ENCODE measurements around the gene DNER. TPM values are rescaled to one million over a fixed set of nuclear protein-coding genes. Genes with fewer than 3 reads are reported as not detected.
A peak's percentile ranks its signal among the peaks of the same experiment; 100 is the strongest.
"Not testable (repeated sequence)": the region's sequence is repeated elsewhere in the genome, so short reads cannot be mapped to it uniquely, and the experiment has no call there.

Gene DNER
- total RNA-seq, 1 experiment from 2014 or later: 0.18 TPM

DNA sequence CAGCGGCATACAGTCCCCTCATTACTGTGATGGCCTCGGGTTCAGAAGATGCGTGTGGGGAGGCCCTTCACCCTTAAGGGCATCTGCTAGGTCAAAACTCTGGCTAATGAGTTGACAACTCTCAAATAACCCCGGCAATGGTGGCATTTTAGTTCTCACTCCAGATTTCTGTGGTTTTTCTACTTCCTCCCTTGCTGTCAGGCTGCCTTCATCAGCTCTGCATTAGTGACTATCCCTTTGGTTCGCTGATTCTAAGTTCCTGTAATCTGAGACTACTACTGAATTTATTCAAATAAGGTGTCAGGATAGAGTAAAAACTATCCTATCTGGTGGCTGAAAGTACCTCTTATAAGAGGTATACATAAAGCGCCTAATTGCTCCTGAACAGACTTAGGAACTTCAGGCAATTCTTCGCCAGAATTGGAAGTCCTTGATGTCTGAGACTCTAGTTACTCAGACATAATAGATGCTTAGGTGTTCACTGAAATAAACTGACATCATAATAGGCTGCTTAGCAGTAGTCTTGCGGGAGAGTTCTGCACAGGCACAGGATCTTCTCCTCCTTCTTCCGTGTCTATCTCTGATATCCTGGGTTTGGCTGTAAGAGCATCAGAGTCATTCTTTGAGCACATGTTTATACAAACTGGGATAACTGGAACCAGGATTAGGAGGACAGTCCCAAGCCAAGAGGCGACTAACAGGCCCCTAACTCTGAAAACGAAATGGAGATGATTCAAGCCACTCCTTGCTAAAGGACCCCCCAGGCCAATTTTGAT lies 194.5 kb downstream of the DNER start:
- no peak overlapping the region for H3K27ac ChIP-seq
- DNase-seq: no peak
- H3K36me3 ChIP-seq: no peaks in the 10 kb centered on the region
- no peak overlapping the region for H3K4me3 ChIP-seq
- H3K9me3 ChIP-seq (replicated peaks): no peaks in the 10 kb centered on the region
- H3K4me1 ChIP-seq: no peaks in the 10 kb centered on the region
- H3K27me3 ChIP-seq: 0 out of 2 replicates have a peak, but pooled peaks cover 3% of the 10 kb centered on the region

DNA sequence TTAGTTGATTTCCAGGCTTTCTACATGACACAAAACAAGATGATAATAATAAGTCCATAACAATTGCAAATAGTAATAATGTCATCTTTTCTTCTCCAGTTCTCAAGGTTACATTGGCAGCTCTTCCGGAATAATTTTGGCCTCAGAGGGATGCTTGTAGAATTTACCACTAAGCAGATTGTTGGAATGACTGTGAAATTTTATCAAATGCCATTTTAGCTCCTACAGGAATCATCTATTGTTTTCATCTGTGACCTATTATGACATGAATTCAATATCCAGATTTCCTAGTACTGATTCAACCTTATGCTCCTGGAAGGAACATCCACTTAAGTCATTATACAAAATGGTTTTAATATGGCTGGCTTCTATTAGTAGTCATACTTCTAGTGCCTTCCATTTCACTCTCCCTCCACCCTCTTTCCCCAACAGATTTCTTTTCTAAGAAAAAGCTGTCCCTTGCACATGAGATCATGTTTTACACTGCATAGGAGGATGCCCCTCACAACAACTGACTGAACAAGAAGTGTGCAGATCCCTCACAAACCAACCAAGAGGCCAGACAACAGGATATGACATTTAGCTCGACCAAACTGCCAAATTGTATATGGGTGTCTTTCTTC lies 200.0 kb downstream of the DNER start:
- Histone ChIP-seq H3K27me3 (no peaks in the 10 kb centered on the region; the same call in 1 of the 2 replicates), H3K4me3 (no peak overlapping the region), H3K9me3 (replicated peaks) (no peaks in the 10 kb centered on the region), H3K27ac (no peak overlapping the region), H3K36me3 (no peaks in the 10 kb centered on the region), H3K4me1 (no peaks in the 10 kb centered on the region)
- DNase-seq: no peak

DNA sequence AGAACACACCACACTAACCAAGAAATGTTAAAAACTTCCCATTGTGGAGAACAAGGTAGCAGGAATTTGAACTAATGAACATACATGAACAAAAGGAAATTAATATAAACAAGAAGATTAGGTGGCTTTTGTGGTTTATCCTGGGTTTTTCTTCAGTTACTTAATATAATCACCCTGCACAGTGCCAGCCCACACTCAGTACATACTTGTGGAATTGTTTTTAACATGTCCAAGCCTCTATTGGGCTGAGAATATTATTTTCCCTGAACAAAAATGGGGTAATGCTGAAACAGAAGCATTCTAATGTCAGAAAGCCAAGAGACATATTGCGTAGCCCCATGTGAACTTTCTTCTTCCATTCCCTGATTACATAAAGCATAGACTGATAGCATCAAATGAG lies 202.8 kb downstream of the DNER start:
- Histone ChIP-seq H3K9me3 (replicated peaks) (no peaks in the 10 kb centered on the region; the same call in 1 of the 2 replicates), H3K4me1 (no peaks in the 10 kb centered on the region), H3K4me3 (no peak overlapping the region), H3K27me3 (no peaks in the 10 kb centered on the region; the same call in 1 of the 2 replicates), H3K36me3 (no peaks in the 10 kb centered on the region), H3K27ac (no peak overlapping the region)
- DNase-seq: no peak

DNA sequence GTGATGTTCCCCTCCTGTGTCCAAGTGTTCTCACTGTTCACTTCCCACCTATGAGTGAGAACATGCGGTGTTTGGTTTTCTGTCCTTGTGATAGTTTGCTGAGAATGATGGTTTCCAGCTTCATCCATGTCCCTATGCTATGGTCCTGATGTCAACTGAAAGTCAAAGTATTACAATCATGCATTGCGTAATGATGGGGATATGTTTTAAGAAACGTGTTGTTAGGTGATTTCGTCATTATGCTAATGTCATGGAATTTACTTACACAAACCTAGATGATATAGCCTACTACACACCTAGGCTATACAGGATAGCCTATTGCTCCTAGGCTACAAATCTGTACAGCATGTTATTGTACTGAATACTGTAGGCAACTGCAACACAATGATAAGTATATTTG lies 207.7 kb downstream of the DNER start:
- not testable (repeated sequence) for DNase-seq; H3K36me3 ChIP-seq; H3K27me3 ChIP-seq; H3K4me1 ChIP-seq; H3K27ac ChIP-seq; H3K9me3 ChIP-seq (replicated peaks); H3K4me3 ChIP-seq

DNA sequence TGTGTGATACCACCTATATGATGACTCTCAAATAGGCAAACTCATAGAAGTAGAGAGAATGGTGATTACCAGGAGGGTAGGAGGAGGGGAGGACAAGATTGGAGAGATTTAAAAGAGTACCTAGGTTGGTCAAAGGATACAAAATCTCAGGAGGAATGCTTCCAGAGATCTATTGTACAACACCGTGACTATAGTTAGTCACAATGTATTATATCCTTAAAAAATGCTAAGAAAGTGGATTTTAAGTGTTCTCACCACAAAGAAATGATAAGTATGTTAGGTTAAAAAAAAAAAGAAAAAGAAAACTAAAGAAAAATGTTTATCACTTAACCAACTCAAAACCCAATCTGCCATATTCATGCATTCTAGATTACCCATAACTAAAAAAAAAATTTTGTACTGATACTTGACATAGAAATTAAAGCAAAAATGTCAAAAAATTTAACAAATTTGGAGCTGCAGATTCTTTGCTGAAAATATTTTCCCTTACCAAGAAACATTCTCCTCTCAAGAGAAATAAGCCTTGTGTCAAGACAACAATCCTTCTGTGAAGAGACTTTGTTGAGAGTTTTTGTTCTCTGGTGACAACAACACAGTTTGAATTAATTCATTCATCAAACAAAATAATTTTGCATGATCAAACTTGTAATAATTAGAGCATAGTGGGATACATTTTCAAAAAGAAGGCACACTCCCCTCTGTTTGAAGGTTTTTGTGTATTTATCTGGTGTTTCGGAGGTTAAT lies 213.1 kb downstream of the DNER start:
- no peak overlapping the region for H3K4me3 ChIP-seq
- DNase-seq: no peak
- H3K9me3 ChIP-seq (replicated peaks): no peaks in the 10 kb centered on the region
- H3K4me1 ChIP-seq: no peaks in the 10 kb centered on the region
- no peaks in the 10 kb centered on the region for H3K36me3 ChIP-seq
- H3K27ac ChIP-seq: no peak overlapping the region
- no peaks in the 10 kb centered on the region for H3K27me3 ChIP-seq

DNA sequence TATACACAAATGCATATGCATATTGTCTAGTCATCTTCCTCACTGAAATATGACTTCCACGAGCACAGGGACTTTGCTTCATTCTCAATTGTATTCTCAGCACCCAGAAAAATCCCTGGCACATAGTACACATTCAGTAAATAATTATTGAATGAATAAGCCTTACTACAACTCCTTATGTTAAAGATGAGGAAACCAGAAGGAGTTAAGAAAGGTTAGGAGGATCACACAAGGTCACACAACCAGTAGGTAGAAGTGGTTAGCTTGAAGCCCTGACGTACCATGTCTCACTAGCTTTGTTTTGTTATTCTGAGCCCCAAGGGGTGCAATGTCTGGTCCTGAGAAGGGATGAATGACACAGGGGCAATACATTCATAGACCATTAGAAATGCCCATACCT lies 222.3 kb downstream of the DNER start:
- no peak overlapping the region for H3K4me3 ChIP-seq
- no peaks in the 10 kb centered on the region for H3K9me3 ChIP-seq (replicated peaks)
- H3K36me3 ChIP-seq: no peaks in the 10 kb centered on the region
- no peak overlapping the region for H3K27ac ChIP-seq
- no peak for DNase-seq
- H3K4me1 ChIP-seq: no peaks in the 10 kb centered on the region
- no peaks in the 10 kb centered on the region for H3K27me3 ChIP-seq

DNA sequence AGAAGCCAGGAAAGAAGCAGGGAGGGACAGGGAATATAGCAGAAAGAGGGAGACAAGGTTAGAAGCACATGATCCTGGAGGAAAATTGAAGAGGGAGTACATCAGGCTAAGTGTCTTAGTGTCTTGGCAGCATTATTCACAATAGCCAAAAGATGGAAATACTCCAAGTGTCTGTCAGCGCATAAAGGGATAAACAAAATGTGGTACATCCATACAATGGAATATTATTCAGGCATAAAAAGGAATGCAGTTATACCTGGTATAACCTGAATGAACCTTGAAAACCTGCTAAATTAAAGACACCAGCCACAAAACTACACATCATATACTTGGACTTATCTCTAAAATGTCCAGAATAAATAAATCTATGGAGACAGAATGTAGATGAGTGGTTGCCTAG lies 224.2 kb downstream of the DNER start:
- DNase-seq: no peak
- H3K4me1 ChIP-seq: no peaks in the 10 kb centered on the region

DNA sequence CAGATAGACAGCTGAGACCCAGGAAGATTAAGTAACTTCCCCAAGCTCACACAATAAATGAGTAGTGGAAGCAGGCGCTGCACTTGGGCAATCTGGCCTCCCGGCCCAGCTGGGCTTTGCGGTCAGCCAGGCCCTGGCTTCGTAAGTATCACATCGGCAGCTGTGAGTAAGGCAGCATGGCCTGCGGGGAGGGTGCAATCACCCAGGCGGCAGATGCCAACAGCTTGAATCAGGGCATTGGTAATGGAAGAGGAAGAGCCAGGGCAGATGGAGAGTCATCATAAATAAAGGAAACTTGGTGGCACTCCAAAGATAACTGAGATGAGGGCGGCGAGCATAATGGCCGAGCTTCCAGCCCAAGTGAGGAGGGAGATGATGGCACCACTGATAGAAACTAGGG lies 225.3 kb downstream of the DNER start:
- H3K27ac ChIP-seq: no peak overlapping the region
- no peak overlapping the region for H3K4me3 ChIP-seq
- no peaks in the 10 kb centered on the region; the same call in 1 of the 2 replicates for H3K27me3 ChIP-seq
- H3K36me3 ChIP-seq: no peaks in the 10 kb centered on the region
- DNase-seq: peak; percentile 52 to 58
- no peaks in the 10 kb centered on the region for H3K4me1 ChIP-seq
- H3K9me3 ChIP-seq (replicated peaks): no peaks in the 10 kb centered on the region

More for the DNA sequence above, 224.2 kb downstream of the DNER start:
- no peaks in the 10 kb centered on the region for H3K36me3 ChIP-seq
- H3K27me3 ChIP-seq: no peaks in the 10 kb centered on the region
- no peak overlapping the region for H3K27ac ChIP-seq
- H3K9me3 ChIP-seq (replicated peaks): no peaks in the 10 kb centered on the region
- no peak overlapping the region for H3K4me3 ChIP-seq

DNA sequence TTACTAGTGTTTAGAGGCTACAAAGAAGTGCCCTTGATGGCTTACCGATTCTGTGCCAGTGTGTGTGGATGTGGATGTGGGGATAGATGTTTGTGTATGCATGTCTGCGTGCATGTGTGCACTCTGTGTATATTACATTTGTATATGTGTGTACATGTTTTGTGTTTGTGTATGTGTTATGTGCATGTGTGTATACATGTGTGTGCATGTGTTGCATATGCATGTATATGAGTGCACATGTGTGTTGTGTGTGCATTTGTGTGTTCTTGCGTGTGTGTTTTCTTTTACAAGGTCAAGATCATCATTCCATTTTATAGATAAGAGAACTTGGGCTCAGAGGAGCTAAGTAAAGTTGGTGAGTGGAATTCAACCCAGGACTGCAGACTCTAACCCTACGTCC lies 226.1 kb downstream of the DNER start:
- no peak for DNase-seq
- no peak overlapping the region for H3K4me3 ChIP-seq
- H3K27me3 ChIP-seq: no peaks in the 10 kb centered on the region; the same call in 1 of the 2 replicates
- H3K9me3 ChIP-seq (replicated peaks): no peaks in the 10 kb centered on the region
- no peak overlapping the region for H3K27ac ChIP-seq
- H3K36me3 ChIP-seq: no peaks in the 10 kb centered on the region
- H3K4me1 ChIP-seq: no peaks in the 10 kb centered on the region

DNA sequence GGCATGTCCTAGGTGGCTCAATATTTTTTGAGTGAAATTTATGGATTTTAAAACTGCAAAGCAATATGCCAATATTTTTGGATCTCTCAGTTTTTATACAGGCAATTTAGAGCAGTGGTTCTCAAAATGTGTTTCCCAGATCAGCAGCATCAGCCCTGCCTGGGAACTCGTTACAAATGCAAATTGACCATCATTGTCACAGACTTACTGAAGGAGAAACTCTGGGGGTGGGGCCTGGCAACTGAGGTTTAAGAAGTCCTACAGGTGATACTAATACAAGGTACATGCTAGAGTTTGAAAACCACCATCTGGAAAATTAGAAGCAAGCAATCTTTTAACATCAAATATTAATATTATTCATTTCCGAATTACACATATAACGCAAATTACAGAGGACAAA lies 227.7 kb downstream of the DNER start:
- no peaks in the 10 kb centered on the region for H3K36me3 ChIP-seq

DNA sequence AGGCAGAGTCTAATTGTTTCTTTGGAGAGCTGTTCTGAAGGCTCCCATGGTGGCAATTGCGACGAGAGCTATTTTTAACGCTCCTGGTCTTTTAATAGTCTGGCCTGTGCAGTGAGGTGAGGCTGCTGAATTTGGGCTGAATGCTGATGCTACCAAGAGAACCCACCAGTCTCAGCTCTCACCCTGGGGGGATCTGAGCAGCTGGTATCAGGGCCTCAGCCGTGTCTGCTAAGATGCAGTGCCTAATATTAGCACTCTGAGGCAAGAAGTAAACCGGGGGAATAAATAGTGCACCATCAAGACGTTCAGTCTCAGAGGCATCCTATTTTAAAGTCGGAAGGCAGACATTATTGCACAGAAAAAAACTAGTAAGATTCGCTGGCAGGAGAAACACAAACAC lies 228.5 kb downstream of the DNER start:
- Histone ChIP-seq H3K4me1 (no peaks in the 10 kb centered on the region), H3K27ac (no peak overlapping the region), H3K9me3 (replicated peaks) (no peaks in the 10 kb centered on the region), H3K4me3 (no peak overlapping the region), H3K36me3 (no peaks in the 10 kb centered on the region), H3K27me3 (no peaks in the 10 kb centered on the region; the same call in 1 of the 2 replicates)
- no peak for DNase-seq

More for the DNA sequence above, 227.7 kb downstream of the DNER start:
- DNase-seq: no peak
- no peaks in the 10 kb centered on the region for H3K4me1 ChIP-seq
- no peak overlapping the region for H3K4me3 ChIP-seq
- no peaks in the 10 kb centered on the region; the same call in 1 of the 2 replicates for H3K27me3 ChIP-seq
- H3K9me3 ChIP-seq (replicated peaks): no peaks in the 10 kb centered on the region
- no peak overlapping the region for H3K27ac ChIP-seq

DNA sequence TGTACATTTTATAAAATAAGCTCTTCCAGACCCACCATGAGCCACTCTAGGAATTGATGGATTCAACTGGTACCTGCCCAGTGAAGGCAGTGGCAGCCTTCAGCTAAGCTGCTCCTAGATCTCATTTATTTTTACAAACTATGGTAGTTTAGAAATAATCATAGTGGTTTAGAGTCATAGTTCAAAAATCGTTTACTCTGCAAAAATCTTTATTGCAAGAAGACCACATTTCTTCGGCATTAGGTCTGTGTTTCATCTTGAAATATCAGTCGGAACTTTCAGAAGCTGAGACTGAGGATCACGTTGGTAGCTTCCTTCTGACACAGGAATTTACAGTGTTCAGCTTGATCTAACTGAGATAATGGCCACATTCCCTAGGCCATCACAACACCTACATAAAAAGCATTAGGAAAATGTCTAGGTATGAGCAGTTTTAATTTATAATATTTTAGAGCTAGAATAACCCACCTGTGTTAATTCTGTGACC lies 237.0 kb downstream of the DNER start:
- Histone ChIP-seq H3K36me3 (no peaks in the 10 kb centered on the region), H3K27ac (no peak overlapping the region), H3K27me3 (no peaks in the 10 kb centered on the region), H3K9me3 (replicated peaks) (no peaks in the 10 kb centered on the region), H3K4me3 (no peak overlapping the region), H3K4me1 (no peaks in the 10 kb centered on the region)
- DNase-seq: no peak

DNA sequence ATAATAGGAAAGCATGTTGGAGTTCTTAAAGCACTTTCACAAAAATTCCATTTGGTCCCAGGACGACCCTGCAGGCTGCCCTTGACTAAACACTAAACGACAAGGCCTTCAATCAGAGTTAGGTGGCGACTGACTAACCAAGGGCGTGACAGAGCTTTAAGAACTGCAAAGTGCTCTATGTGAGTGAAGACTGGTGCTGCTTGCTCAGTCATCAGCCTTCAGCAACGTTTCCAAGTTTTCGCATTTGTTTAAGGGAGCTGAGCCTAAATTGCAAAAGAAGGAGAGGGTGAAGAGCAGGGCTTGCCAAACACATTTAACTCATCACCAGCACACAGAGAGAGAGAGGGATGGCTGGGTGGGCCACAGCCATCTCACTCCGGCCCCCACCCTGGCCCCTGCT lies 238.6 kb downstream of the DNER start:
- DNase-seq: no peak
- Histone ChIP-seq H3K4me1 (no peaks in the 10 kb centered on the region), H3K9me3 (replicated peaks) (no peaks in the 10 kb centered on the region), H3K27ac (no peak overlapping the region), H3K36me3 (no peaks in the 10 kb centered on the region), H3K27me3 (no peaks in the 10 kb centered on the region), H3K4me3 (no peak overlapping the region)

DNA sequence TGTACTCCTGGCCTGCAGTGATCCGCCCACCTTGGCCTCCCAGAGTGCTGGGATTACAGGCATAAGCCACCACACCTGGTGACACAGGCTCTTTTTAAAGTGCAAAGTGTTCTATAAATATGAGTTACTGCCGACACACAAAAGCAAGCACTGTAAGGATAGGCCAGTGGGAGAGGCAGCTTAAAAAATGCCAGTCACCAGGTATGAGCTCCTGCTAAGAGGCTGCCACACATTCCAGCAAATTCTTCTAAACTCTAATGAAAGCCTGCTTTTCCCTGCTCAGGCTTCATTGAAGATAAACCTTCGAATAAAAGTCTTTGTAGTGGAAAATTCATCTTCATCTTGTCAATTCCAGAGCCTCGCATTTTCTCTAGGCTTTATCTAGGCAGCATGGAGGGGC lies 240.2 kb downstream of the DNER start:
- H3K27ac ChIP-seq: no peak overlapping the region
- H3K4me1 ChIP-seq: no peaks in the 10 kb centered on the region
- no peak overlapping the region for H3K4me3 ChIP-seq
- H3K9me3 ChIP-seq (replicated peaks): no peaks in the 10 kb centered on the region
- no peaks in the 10 kb centered on the region for H3K27me3 ChIP-seq
- H3K36me3 ChIP-seq: no peaks in the 10 kb centered on the region
- DNase-seq: no peak

DNA sequence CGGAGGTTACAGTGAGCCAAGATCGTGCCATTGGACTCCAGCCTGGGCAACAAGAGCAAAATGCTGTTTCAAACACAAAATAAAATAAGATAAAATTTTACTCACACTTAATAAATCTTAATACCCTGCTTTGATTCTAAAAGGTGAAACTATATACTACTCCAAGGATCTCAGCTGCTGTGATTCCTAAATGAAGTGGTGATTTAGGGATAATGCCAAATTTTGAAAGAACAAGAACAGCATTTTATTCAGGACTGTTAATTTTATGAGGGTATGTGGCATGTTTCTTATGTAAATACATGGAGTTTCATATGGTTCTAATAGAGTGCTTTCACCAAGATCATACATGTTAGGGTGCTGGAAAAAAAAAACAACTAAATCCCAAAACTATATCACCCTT lies 243.6 kb downstream of the DNER start:
- Histone ChIP-seq H3K9me3 (replicated peaks) (no peaks in the 10 kb centered on the region), H3K27me3 (peaks cover 10% of the 10 kb centered on the region; the same call in 1 of the 2 replicates), H3K4me1 (no peaks in the 10 kb centered on the region), H3K27ac (no peak overlapping the region), H3K36me3 (no peaks in the 10 kb centered on the region), H3K4me3 (no peak overlapping the region)
- no peak for DNase-seq
